IMR-90 (cell line): ENCODE measurements around the gene NDUFV3. TPM values are rescaled to one million over a fixed set of nuclear protein-coding genes. Genes with fewer than 3 reads are reported as not detected.

Experiments used
- ATAC-seq: fragments of 200-7000 bp; cut with Tn5 transposase; 2 replicates; pipeline ENCODE4 v1.9.1; 2020; ENCODE audit warnings: low read depth, mild to moderate bottlenecking, moderate library complexity
- BruUV-seq: library from RNA; stranded (reverse); fragments of 400-500 nt; replicated peaks from 2 replicates; lab custom pipeline; 2021; lab: Mats Ljungman, UMichigan
- CTCF ChIA-PET: fragments of 300-600 bp; formaldehyde crosslinking; extraction: SDS; loops from one replicate; lab custom pipeline; 2021; ENCODE audit warnings: antibody characterized with exemption; lab: Yijun Ruan, JAX
- POLR2A ChIA-PET: fragments of 300-600 bp; sonication (Branson Sonifier 250); formaldehyde crosslinking; loops from one replicate; lab custom pipeline; 2022; ENCODE audit warnings: antibody characterized with exemption; ENCODE audit not compliant: unreplicated experiment; lab: Charles Lee
- DNase-seq: peaks from one replicate; pipeline ENCODE4 v3.0.0; 2013
- H2AFZ ChIP-seq: replicated peaks from 2 replicates; pipeline ENCODE3; 2013; ENCODE audit warnings: low read length, mild to moderate bottlenecking; ENCODE audit not compliant: poor library complexity
- H2AK5ac ChIP-seq: 2 replicates; pipeline ENCODE4 v1.6.1; 2013; ENCODE audit warnings: low read depth, low read length, inconsistent platforms
- H2AK9ac ChIP-seq: replicated peaks from 2 replicates; pipeline ENCODE3; 2013; ENCODE audit warnings: mild to moderate bottlenecking, low read depth, low read length, moderate library complexity; ENCODE audit not compliant: poor library complexity
- H2BK120ac ChIP-seq: 2 replicates; pipeline ENCODE4 v1.6.1; 2013; ENCODE audit warnings: low read depth, low read length, inconsistent platforms
- H2BK15ac ChIP-seq: 3 replicates; pipeline ENCODE4 v1.6.1; 2013; ENCODE audit warnings: low read depth, low read length, inconsistent platforms
- H2BK20ac ChIP-seq: 2 replicates; pipeline ENCODE4 v1.6.1; 2013; ENCODE audit warnings: low read depth, mild to moderate bottlenecking, inconsistent platforms, low read length, moderate library complexity
- H2BK5ac ChIP-seq: 2 replicates; pipeline ENCODE4 v1.6.1; 2013; ENCODE audit warnings: mild to moderate bottlenecking, low read depth, low read length, inconsistent platforms; ENCODE audit not compliant: poor library complexity, severe bottlenecking
- H3K14ac ChIP-seq: replicated peaks from 2 replicates; pipeline ENCODE4 v1.6.1; 2013; ENCODE audit warnings: low read depth, low read length, inconsistent platforms
- H3K18ac ChIP-seq: 2 replicates; pipeline ENCODE4 v1.6.1; 2013; ENCODE audit warnings: low read depth, low read length, control low read depth
- H3K23ac ChIP-seq: 2 replicates; pipeline ENCODE4 v1.6.1; 2013; ENCODE audit warnings: low read depth, low read length, inconsistent platforms
- H3K27ac ChIP-seq: 2 replicates; pipeline ENCODE4 v1.5.1; 2013; ENCODE audit warnings: mild to moderate bottlenecking, control low read depth, low read length; ENCODE audit not compliant: insufficient read depth
- H3K27me3 ChIP-seq: 2 replicates; pipeline ENCODE4 v1.6.1; 2013; ENCODE audit warnings: low read length; ENCODE audit not compliant: control insufficient read depth, insufficient read depth
- H3K36me3 ChIP-seq: 2 replicates; pipeline ENCODE4 v1.6.1; 2013; ENCODE audit warnings: low read length, mixed read lengths; ENCODE audit not compliant: control insufficient read depth, insufficient read depth
- H3K4ac ChIP-seq: 2 replicates; pipeline ENCODE4 v1.6.1; 2013; ENCODE audit warnings: low read depth, low read length, inconsistent platforms
- H3K4me1 ChIP-seq: 2 replicates; pipeline ENCODE4 v1.6.1; 2013; ENCODE audit warnings: low read length, mixed read lengths; ENCODE audit not compliant: control insufficient read depth, insufficient read depth
- H3K4me2 ChIP-seq: 2 replicates; pipeline ENCODE4 v1.6.1; 2013; ENCODE audit warnings: low read depth, mild to moderate bottlenecking, control low read depth, low read length, moderate library complexity
- H3K4me3 ChIP-seq: 2 replicates; pipeline ENCODE4 v1.5.1; 2013; ENCODE audit warnings: low read depth, mild to moderate bottlenecking, control low read depth, low read length, moderate library complexity; ENCODE audit not compliant: insufficient read depth
- H3K56ac ChIP-seq: 2 replicates; pipeline ENCODE4 v1.6.1; 2013; ENCODE audit warnings: low read length, inconsistent platforms; ENCODE audit not compliant: insufficient read depth; ENCODE audit errors: extremely low read depth
- H3K79me1 ChIP-seq, 2 experiments: 2 replicates each; pipeline ENCODE4 v1.6.1; 2013; ENCODE audit warnings: low read length in 2 of 2, inconsistent platforms in 1 of 2, low read depth in 1 of 2
- H3K9ac ChIP-seq: 2 replicates; pipeline ENCODE4 v1.6.1; 2013; ENCODE audit warnings: low read depth, low read length, control low read depth
- H3K9me1 ChIP-seq: 2 replicates; pipeline ENCODE4 v1.6.1; 2013; ENCODE audit warnings: low read length, inconsistent platforms; ENCODE audit not compliant: insufficient read depth
- H3K9me3 ChIP-seq: 2 replicates; pipeline ENCODE4 v1.6.1; 2013; ENCODE audit warnings: low read length; ENCODE audit not compliant: control insufficient read depth, insufficient read depth
- H4K20me1 ChIP-seq: 2 replicates; pipeline ENCODE4 v1.6.1; 2013; ENCODE audit warnings: low read length, inconsistent platforms; ENCODE audit not compliant: insufficient read depth
- H4K5ac ChIP-seq: 2 replicates; pipeline ENCODE4 v1.6.1; 2013; ENCODE audit warnings: mild to moderate bottlenecking, low read depth, low read length, control low read depth
- H4K8ac ChIP-seq, 2 experiments: 2 replicates each; pipeline ENCODE4 v1.6.1; 2013; ENCODE audit warnings: low read depth in 2 of 2, low read length in 2 of 2, control low read depth in 1 of 2, inconsistent platforms in 1 of 2
- H4K91ac ChIP-seq: 2 replicates; pipeline ENCODE4 v1.6.1; 2013; ENCODE audit warnings: low read depth, low read length, inconsistent platforms; ENCODE audit not compliant: insufficient read depth
- BHLHE40 ChIP-seq: fragments of 150-350 bp; IDR thresholded peaks from 2 replicates; pipeline ENCODE4 v1.6.1; 2016; ENCODE audit warnings: mild to moderate bottlenecking, low read depth, low read length
- CEBPB ChIP-seq: IDR thresholded peaks from 2 replicates; pipeline ENCODE4 v1.6.1; 2012; ENCODE audit warnings: low read depth, low read length, improper control_type of control experiment
- CHD1 ChIP-seq: IDR thresholded peaks from 2 replicates; pipeline ENCODE4 v1.6.1; 2012; ENCODE audit warnings: low read depth, low read length, improper control_type of control experiment
- CTCF ChIP-seq: conservative IDR thresholded peaks from 2 replicates; pipeline ENCODE4 v1.5.1; 2012; ENCODE audit warnings: mild to moderate bottlenecking, low read depth, low read length, improper control_type of control experiment
- FOS ChIP-seq: fragments of 150-350 bp; IDR thresholded peaks from 2 replicates; pipeline ENCODE4 v1.6.1; 2016; ENCODE audit warnings: low read depth, low read length
- MAZ ChIP-seq: IDR thresholded peaks from 2 replicates; pipeline ENCODE4 v1.6.1; 2012; ENCODE audit warnings: low read depth, mild to moderate bottlenecking, low read length, improper control_type of control experiment, moderate library complexity, borderline replicate concordance
- MXI1 ChIP-seq: IDR thresholded peaks from 2 replicates; pipeline ENCODE4 v1.6.1; 2012; ENCODE audit warnings: low read depth, mild to moderate bottlenecking, low read length, moderate library complexity, borderline replicate concordance
- NFE2L2 ChIP-seq: fragments of 150-350 bp; IDR thresholded peaks from 2 replicates; pipeline ENCODE4 v1.6.1; 2016; ENCODE audit warnings: low read depth, mild to moderate bottlenecking, low read length
- POLR2A ChIP-seq: IDR thresholded peaks from 2 replicates; pipeline ENCODE4 v1.6.1; 2012; ENCODE audit warnings: mild to moderate bottlenecking, low read depth, low read length
- RAD21 ChIP-seq: IDR thresholded peaks from 2 replicates; pipeline ENCODE4 v1.6.1; 2012; ENCODE audit warnings: low read length, improper control_type of control experiment
- RCOR1 ChIP-seq: IDR thresholded peaks from 2 replicates; pipeline ENCODE4 v1.6.1; 2012; ENCODE audit warnings: mild to moderate bottlenecking, low read length, improper control_type of control experiment; ENCODE audit not compliant: insufficient replicate concordance
- RFX5 ChIP-seq: IDR thresholded peaks from 2 replicates; pipeline ENCODE4 v1.8.0; 2012; ENCODE audit warnings: low read depth, mild to moderate bottlenecking, low read length, moderate library complexity
- SMC3 ChIP-seq: fragments of 150-350 bp; IDR thresholded peaks from 2 replicates; pipeline ENCODE4 v1.6.1; 2016; ENCODE audit warnings: low read depth, mild to moderate bottlenecking, antibody characterized with exemption, low read length, moderate library complexity
- USF2 ChIP-seq: fragments of 150-350 bp; IDR thresholded peaks from 2 replicates; pipeline ENCODE4 v1.6.1; 2017; ENCODE audit warnings: mild to moderate bottlenecking, antibody characterized with exemption, low read length, low read depth
- WGBS, 2 experiments: methylation state at CpG; one replicate each; pipeline versions ENCODE4 v1.1.5 to v1.1.7; 2013; ENCODE audit warnings: missing lambda C conversion rate in 2 of 2; ENCODE audit not compliant: insufficient read length in 1 of 2; ENCODE audit errors: extremely low coverage in 2 of 2; 5-methylcytosine and 5-hydroxymethylcytosine counted together
- dilution Hi-C: fragments of 300-500 bp; cut with HindIII; formaldehyde crosslinking; loops from one replicate; pipeline ENCODE4 v1.14.3; 2018; ENCODE audit warnings: low sequenced_read_pairs; ENCODE audit not compliant: unreplicated experiment
- in situ Hi-C: fragments of 300-500 bp; cut with MboI; formaldehyde crosslinking; loops from 3 replicates; pipeline ENCODE4 v1.14.3; 2019; ENCODE audit warnings: low sequenced_read_pairs, inconsistent platforms, mixed read lengths
- intact Hi-C: fragments of 100-400 bp; cut with micrococcal nuclease; formaldehyde crosslinking; loops from 2 replicates; pipeline ENCODE4 v1.10.0; 2022
- polyA plus RNA-seq, 3 experiments: library from polyadenylated mRNA; depleted of rRNA; stranded (reverse); fragments of >200 nt; gene quantifications; 2 replicates each; pipeline ENCODE4 v1.2.3, GENCODE V29; 2012; ENCODE audit warnings: low replicate concordance in 1 of 3
- total RNA-seq: library from RNA; depleted of rRNA; stranded (reverse); fragments of >200 nt; gene quantifications from 2 replicates; pipeline ENCODE4 v1.2.3, GENCODE V29; 2012
- TF ChIP-seq, protein P1 (sequence below): fragments of 150-350 bp; IDR thresholded peaks from 2 replicates; pipeline ENCODE4 v1.6.1; 2016; ENCODE audit warnings: low read depth, mild to moderate bottlenecking, low read length, moderate library complexity, borderline replicate concordance

The NDUFV3 gene
- total and polyA plus RNA-seq, 2 of the 4 experiments (the other 2 are of a cell fraction), result 38.5 to 55.6 TPM

- no peaks in the 10 kb centered on the region for H3K9me3 ChIP-seq
- intact Hi-C loops (loop anchor here (10.0 kb wide), 1 partner anchor 1374 kb away; no protein-coding TSS in a partner anchor), in situ Hi-C loops (loop anchor here (25.0 kb wide), 1 partner anchor 687 kb away; no protein-coding TSS in a partner anchor), dilution Hi-C loops (no loop called here)
- DNase-seq (no peak), ATAC-seq (no peak)
- 97% methylated on average over 18 of the region's 54 CpGs; no CpG with 5 or more reads in 1 of the 2 experiments for WGBS, 2 experiments
- H4K5ac ChIP-seq, result no peak overlapping the region
- no peak overlapping the region for H2BK5ac ChIP-seq
- CTCF ChIA-PET, result no interaction called here
- no peak overlapping the region for H2BK15ac ChIP-seq
- H3K9me1 ChIP-seq, result no peaks in the 10 kb centered on the region
- H2AK5ac ChIP-seq, result no peak overlapping the region
- H3K56ac ChIP-seq, result no peak overlapping the region
- no peaks in the 10 kb centered on the region for H3K27me3 ChIP-seq
- peaks cover 23% of the 10 kb centered on the region for H4K20me1 ChIP-seq
- peaks cover 4 to 9% of the 10 kb centered on the region in 2 experiments for H3K79me1 ChIP-seq
- no peak overlapping the region for H3K4ac ChIP-seq
- no peak overlapping the region for H3K27ac ChIP-seq
- H2BK20ac ChIP-seq, result no peak overlapping the region
- H3K14ac ChIP-seq, result no peak overlapping the region
- peaks cover 68% of the 10 kb centered on the region for H3K36me3 ChIP-seq
- H3K4me1 ChIP-seq, result no peaks in the 10 kb centered on the region
- no peak overlapping the region for H4K8ac ChIP-seq
- H3K9ac ChIP-seq, result no peak overlapping the region
- no peak overlapping the region for H3K23ac ChIP-seq
- H2BK120ac ChIP-seq, result no peak overlapping the region
- H3K4me2 ChIP-seq, result no peak overlapping the region
- no TSS peak for BruUV-seq
- H3K18ac ChIP-seq, result no peak overlapping the region
- POLR2A ChIA-PET, result no interaction called here
- no peak overlapping the region for H4K91ac ChIP-seq
- H3K4me3 ChIP-seq, result no peak overlapping the region
- H2AFZ ChIP-seq, result no peak overlapping the region
- no peak overlapping the region for H2AK9ac ChIP-seq
- TF ChIP-seq, protein P1, sequence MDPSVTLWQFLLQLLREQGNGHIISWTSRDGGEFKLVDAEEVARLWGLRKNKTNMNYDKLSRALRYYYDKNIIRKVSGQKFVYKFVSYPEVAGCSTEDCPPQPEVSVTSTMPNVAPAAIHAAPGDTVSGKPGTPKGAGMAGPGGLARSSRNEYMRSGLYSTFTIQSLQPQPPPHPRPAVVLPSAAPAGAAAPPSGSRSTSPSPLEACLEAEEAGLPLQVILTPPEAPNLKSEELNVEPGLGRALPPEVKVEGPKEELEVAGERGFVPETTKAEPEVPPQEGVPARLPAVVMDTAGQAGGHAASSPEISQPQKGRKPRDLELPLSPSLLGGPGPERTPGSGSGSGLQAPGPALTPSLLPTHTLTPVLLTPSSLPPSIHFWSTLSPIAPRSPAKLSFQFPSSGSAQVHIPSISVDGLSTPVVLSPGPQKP, result no peak
- TF ChIP-seq CEBPB (no peak), RFX5 (no peak), MXI1 (no peak), NFE2L2 (no peak), MAZ (no peak), USF2 (no peak), CHD1 (no peak), SMC3 (no peak), CTCF (no peak), FOS (no peak), RAD21 (no peak), BHLHE40 (no peak), POLR2A (no peak), RCOR1 (no peak)
Measured at GRCh38 chr21:42848932-42849758, 44.0 kb upstream of the NDUFV3 start.
